ENCODE results near the gene AVL9. TPM values are rescaled to one million over a fixed set of nuclear protein-coding genes. Genes with fewer than 3 reads are reported as not detected.
A peak's percentile ranks its signal among the peaks of the same experiment; 100 is the strongest.

The AVL9 gene
- polyA plus RNA-seq, 2 of the 4 experiments (the other 2 are of a cell fraction), result 24.0 to 36.1 TPM

- no peak overlapping the region for H3K4me3 ChIP-seq
- peaks cover 34% of the 10 kb centered on the region for H3K4me1 ChIP-seq
- ChIA-PET CTCF (no interaction called here), POLR2A (no interaction called here)
- peak overlapping the region in 1 of 2 experiments; percentile 25; a peak in 2 of 6 replicates for H3K27ac ChIP-seq
- FAIRE-seq (no peak), DNase-seq (ENCODE audit: low read depth in 1 of 2, low spot score in 1 of 2) (no peak), ATAC-seq (no peak)
- 90% methylated on average over 12 of the region's 12 CpGs for WGBS (ENCODE audit: missing lambda C conversion rate)
- H3K4me2 ChIP-seq, result no peak overlapping the region
- TF ChIP-seq ZSCAN20 (CRISPR knock-in tag; IDR thresholded peaks at IDR 0.05) (no peak), FOXS1 (CRISPR knock-in tag; IDR thresholded peaks at IDR 0.05) (no peak), JUNB (IDR thresholded peaks at IDR 0.05) (no peak), ESRRA (IDR thresholded peaks at IDR 0.05; ENCODE audit: borderline replicate concordance, low read length) (no peak), EP300 (IDR thresholded peaks at IDR 0.05) (no peak), REST (IDR thresholded peaks at IDR 0.05) (no peak), JUN (IDR thresholded peaks at IDR 0.05) (no peak), PBX3 (IDR thresholded peaks at IDR 0.05) (no peak), PHF8 (IDR thresholded peaks at IDR 0.05; ENCODE audit: borderline replicate concordance, low read depth) (no peak), ZNF302 (CRISPR knock-in tag; IDR thresholded peaks at IDR 0.05) (no peak), HES2 (IDR thresholded peaks at IDR 0.05) (no peak), RCOR1 (IDR thresholded peaks at IDR 0.05; ENCODE audit: low read depth, low read length) (no peak), KDM1A (IDR thresholded peaks at IDR 0.05; ENCODE audit: low read depth) (no peak), ATOH8 (CRISPR knock-in tag; IDR thresholded peaks at IDR 0.05; ENCODE audit: low read depth) (no peak), CBX2 (IDR thresholded peaks at IDR 0.05; ENCODE audit: borderline replicate concordance, low read depth) (no peak), NPAS2 (CRISPR knock-in tag; IDR thresholded peaks at IDR 0.05; ENCODE audit: borderline replicate concordance) (no peak), CHD4 (IDR thresholded peaks at IDR 0.05; ENCODE audit: borderline replicate concordance) (no peak), TFCP2L1 (CRISPR knock-in tag; IDR thresholded peaks at IDR 0.05) (no peak), NFE2L2 (conservative IDR thresholded peaks at IDR 0.05; ENCODE audit: low read length) (no peak), TP53 (CRISPR knock-in tag; IDR thresholded peaks at IDR 0.05) (no peak)
- no peaks in the 10 kb centered on the region for H3K9me3 ChIP-seq
Measured at GRCh38 chr7:32573110-32573687, 77.9 kb downstream of the AVL9 start.

- TF ChIP-seq JUN (IDR thresholded peaks at IDR 0.05) (no peak), NPAS2 (CRISPR knock-in tag; IDR thresholded peaks at IDR 0.05; ENCODE audit: borderline replicate concordance) (no peak), ZSCAN20 (CRISPR knock-in tag; IDR thresholded peaks at IDR 0.05) (no peak), NFE2L2 (conservative IDR thresholded peaks at IDR 0.05; ENCODE audit: low read length) (no peak), HOXB5 (CRISPR knock-in tag; IDR thresholded peaks at IDR 0.05) (no peak)
- Histone ChIP-seq H3K9me3 (no peaks in the 10 kb centered on the region), H3K4me3 (no peak overlapping the region), H3K27ac (peak overlapping the region in 1 of 2 experiments; percentile 28; a peak in 2 of 6 replicates), H3K4me1 (peaks cover 27% of the 10 kb centered on the region), H3K4me2 (no peak overlapping the region)
- 94% methylated on average over 1 of the region's 1 CpG for WGBS (ENCODE audit: missing lambda C conversion rate)
- FAIRE-seq (no peak), DNase-seq (ENCODE audit: low read depth in 1 of 2, low spot score in 1 of 2) (no peak), ATAC-seq (no peak)
- ChIA-PET CTCF (interaction anchor here (1.0 to 1.2 kb wide), 2 partner anchors 64 to 95 kb away, joined by 3 to 4 read pairs; no protein-coding TSS in a partner anchor), POLR2A (no interaction called here)
Measured at GRCh38 chr7:32574626-32575025, 79.3 kb downstream of the AVL9 start.

Data from A549 (cell line).